ENCODE results near the gene KIRREL3.
"Not testable (repeated sequence)": the region's sequence is repeated elsewhere in the genome, so short reads cannot be mapped to it uniquely, and the experiment has no call there.

Gene KIRREL3

GRCh38 chr11:126403022-126403581, 597.5 kb downstream of the KIRREL3 start:
- no peak overlapping the region for H3K9ac ChIP-seq (ENCODE audit: low read length)
- H3K4me3 ChIP-seq (ENCODE audit: low read length), result no peak overlapping the region
- no peak overlapping the region for H3K27ac ChIP-seq (ENCODE audit: low read length)

GRCh38 chr11:126400479-126400878, 600.1 kb downstream of the KIRREL3 start:
- Histone ChIP-seq H3K9ac (ENCODE audit: low read length) (no peak overlapping the region), H3K27me3 (ENCODE audit: control insufficient read depth, insufficient read depth, low read length) (no peaks in the 10 kb centered on the region)

More at GRCh38 chr11:126403022-126403581, 597.5 kb downstream of the KIRREL3 start:
- Histone ChIP-seq H3K36me3 (ENCODE audit: control insufficient read depth, low read depth, low read length) (no peaks in the 10 kb centered on the region), H3K4me1 (ENCODE audit: control insufficient read depth, low read depth, low read length) (peaks cover 22% of the 10 kb centered on the region), H3K27me3 (ENCODE audit: control insufficient read depth, insufficient read depth, low read length) (no peaks in the 10 kb centered on the region), H3K9me3 (ENCODE audit: control insufficient read depth, low read depth, low read length) (no peaks in the 10 kb centered on the region)

GRCh38 chr11:126400019-126400418, 600.6 kb downstream of the KIRREL3 start:
- Histone ChIP-seq H3K36me3 (ENCODE audit: control insufficient read depth, low read depth, low read length) (no peaks in the 10 kb centered on the region), H3K27ac (ENCODE audit: low read length) (no peak overlapping the region), H3K27me3 (ENCODE audit: control insufficient read depth, insufficient read depth, low read length) (no peaks in the 10 kb centered on the region), H3K9ac (ENCODE audit: low read length) (no peak overlapping the region), H3K4me1 (ENCODE audit: control insufficient read depth, low read depth, low read length) (peaks cover 22% of the 10 kb centered on the region), H3K9me3 (ENCODE audit: control insufficient read depth, low read depth, low read length) (no peaks in the 10 kb centered on the region), H3K4me3 (ENCODE audit: low read length) (no peak overlapping the region)

More at GRCh38 chr11:126400479-126400878, 600.1 kb downstream of the KIRREL3 start:
- no peaks in the 10 kb centered on the region for H3K36me3 ChIP-seq (ENCODE audit: control insufficient read depth, low read depth, low read length)
- H3K4me1 ChIP-seq (ENCODE audit: control insufficient read depth, low read depth, low read length), result peaks cover 22% of the 10 kb centered on the region
- H3K4me3 ChIP-seq (ENCODE audit: low read length), result no peak overlapping the region
- H3K27ac ChIP-seq (ENCODE audit: low read length), result no peak overlapping the region
- H3K9me3 ChIP-seq (ENCODE audit: control insufficient read depth, low read depth, low read length), result no peaks in the 10 kb centered on the region

- no peaks in the 10 kb centered on the region for H3K36me3 ChIP-seq (ENCODE audit: control insufficient read depth, low read depth, low read length)
- H3K4me1 ChIP-seq (ENCODE audit: control insufficient read depth, low read depth, low read length), result peaks cover 11% of the 10 kb centered on the region
- no peak overlapping the region for H3K9ac ChIP-seq (ENCODE audit: low read length)
- no peak overlapping the region for H3K4me3 ChIP-seq (ENCODE audit: low read length)
- no peaks in the 10 kb centered on the region for H3K9me3 ChIP-seq (ENCODE audit: control insufficient read depth, low read depth, low read length)
- H3K27me3 ChIP-seq (ENCODE audit: control insufficient read depth, insufficient read depth, low read length), result no peaks in the 10 kb centered on the region
- H3K27ac ChIP-seq (ENCODE audit: low read length), result no peak overlapping the region
These were observed 601.8 kb downstream of the KIRREL3 start for GRCh38 chr11:126398721-126399120.

- peaks cover 7% of the 10 kb centered on the region for H3K4me1 ChIP-seq (ENCODE audit: control insufficient read depth, low read depth, low read length)
- no peak overlapping the region for H3K27ac ChIP-seq (ENCODE audit: low read length)
- H3K9me3 ChIP-seq (ENCODE audit: control insufficient read depth, low read depth, low read length), result no peaks in the 10 kb centered on the region
- no peak overlapping the region for H3K4me3 ChIP-seq (ENCODE audit: low read length)
- H3K36me3 ChIP-seq (ENCODE audit: control insufficient read depth, low read depth, low read length), result no peaks in the 10 kb centered on the region
- no peaks in the 10 kb centered on the region for H3K27me3 ChIP-seq (ENCODE audit: control insufficient read depth, insufficient read depth, low read length)
- no peak overlapping the region for H3K9ac ChIP-seq (ENCODE audit: low read length)
These were observed 602.3 kb downstream of the KIRREL3 start for GRCh38 chr11:126398296-126398695.

GRCh38 chr11:126396965-126397364, 603.6 kb downstream of the KIRREL3 start:
- no peaks in the 10 kb centered on the region for H3K4me1 ChIP-seq (ENCODE audit: control insufficient read depth, low read depth, low read length)
- no peaks in the 10 kb centered on the region for H3K36me3 ChIP-seq (ENCODE audit: control insufficient read depth, low read depth, low read length)
- no peak overlapping the region for H3K27ac ChIP-seq (ENCODE audit: low read length)
- H3K9me3 ChIP-seq (ENCODE audit: control insufficient read depth, low read depth, low read length), result no peaks in the 10 kb centered on the region
- H3K4me3 ChIP-seq (ENCODE audit: low read length), result no peak overlapping the region
- H3K27me3 ChIP-seq (ENCODE audit: control insufficient read depth, insufficient read depth, low read length), result no peaks in the 10 kb centered on the region
- no peak overlapping the region for H3K9ac ChIP-seq (ENCODE audit: low read length)

GRCh38 chr11:126396266-126396665, 604.3 kb downstream of the KIRREL3 start:
- H3K9ac ChIP-seq (ENCODE audit: low read length); H3K4me1 ChIP-seq (ENCODE audit: control insufficient read depth, low read depth, low read length); H3K9me3 ChIP-seq (ENCODE audit: control insufficient read depth, low read depth, low read length); H3K4me3 ChIP-seq (ENCODE audit: low read length); H3K27me3 ChIP-seq (ENCODE audit: control insufficient read depth, insufficient read depth, low read length); H3K27ac ChIP-seq (ENCODE audit: low read length); H3K36me3 ChIP-seq (ENCODE audit: control insufficient read depth, low read depth, low read length): not testable (repeated sequence)

- H3K4me1 ChIP-seq (ENCODE audit: control insufficient read depth, low read depth, low read length); H3K36me3 ChIP-seq (ENCODE audit: control insufficient read depth, low read depth, low read length); H3K9me3 ChIP-seq (ENCODE audit: control insufficient read depth, low read depth, low read length); H3K4me3 ChIP-seq (ENCODE audit: low read length); H3K27me3 ChIP-seq (ENCODE audit: control insufficient read depth, insufficient read depth, low read length); H3K27ac ChIP-seq (ENCODE audit: low read length); H3K9ac ChIP-seq (ENCODE audit: low read length): not testable (repeated sequence)
These were observed 604.8 kb downstream of the KIRREL3 start for GRCh38 chr11:126395784-126396183.

GRCh38 chr11:126394634-126395072, 605.9 kb downstream of the KIRREL3 start:
- H3K4me1 ChIP-seq (ENCODE audit: control insufficient read depth, low read depth, low read length); H3K27me3 ChIP-seq (ENCODE audit: control insufficient read depth, insufficient read depth, low read length); H3K9me3 ChIP-seq (ENCODE audit: control insufficient read depth, low read depth, low read length); H3K4me3 ChIP-seq (ENCODE audit: low read length); H3K36me3 ChIP-seq (ENCODE audit: control insufficient read depth, low read depth, low read length); H3K9ac ChIP-seq (ENCODE audit: low read length); H3K27ac ChIP-seq (ENCODE audit: low read length): not testable (repeated sequence)

- H3K4me3 ChIP-seq (ENCODE audit: low read length), result no peak overlapping the region
- no peaks in the 10 kb centered on the region for H3K27me3 ChIP-seq (ENCODE audit: control insufficient read depth, insufficient read depth, low read length)
- no peak overlapping the region for H3K9ac ChIP-seq (ENCODE audit: low read length)
- H3K27ac ChIP-seq (ENCODE audit: low read length), result no peak overlapping the region
- no peaks in the 10 kb centered on the region for H3K36me3 ChIP-seq (ENCODE audit: control insufficient read depth, low read depth, low read length)
- no peaks in the 10 kb centered on the region for H3K4me1 ChIP-seq (ENCODE audit: control insufficient read depth, low read depth, low read length)
- no peaks in the 10 kb centered on the region for H3K9me3 ChIP-seq (ENCODE audit: control insufficient read depth, low read depth, low read length)
These were observed 606.5 kb downstream of the KIRREL3 start for GRCh38 chr11:126394036-126394435.

GRCh38 chr11:126393143-126393542, 607.4 kb downstream of the KIRREL3 start:
- no peak overlapping the region for H3K4me3 ChIP-seq (ENCODE audit: low read length)
- H3K27ac ChIP-seq (ENCODE audit: low read length), result no peak overlapping the region
- no peak overlapping the region for H3K9ac ChIP-seq (ENCODE audit: low read length)
- H3K36me3 ChIP-seq (ENCODE audit: control insufficient read depth, low read depth, low read length), result no peaks in the 10 kb centered on the region
- H3K27me3 ChIP-seq (ENCODE audit: control insufficient read depth, insufficient read depth, low read length), result no peaks in the 10 kb centered on the region
- no peaks in the 10 kb centered on the region for H3K9me3 ChIP-seq (ENCODE audit: control insufficient read depth, low read depth, low read length)
- no peaks in the 10 kb centered on the region for H3K4me1 ChIP-seq (ENCODE audit: control insufficient read depth, low read depth, low read length)

- Histone ChIP-seq H3K27ac (ENCODE audit: low read length) (no peak overlapping the region), H3K4me1 (ENCODE audit: control insufficient read depth, low read depth, low read length) (no peaks in the 10 kb centered on the region), H3K9ac (ENCODE audit: low read length) (no peak overlapping the region), H3K9me3 (ENCODE audit: control insufficient read depth, low read depth, low read length) (no peaks in the 10 kb centered on the region), H3K36me3 (ENCODE audit: control insufficient read depth, low read depth, low read length) (no peaks in the 10 kb centered on the region), H3K4me3 (ENCODE audit: low read length) (no peak overlapping the region), H3K27me3 (ENCODE audit: control insufficient read depth, insufficient read depth, low read length) (no peaks in the 10 kb centered on the region)
These were observed 607.9 kb downstream of the KIRREL3 start for GRCh38 chr11:126392633-126393013.
